Fibroblast of the aortic adventitia (primary cell): ENCODE results near the gene SEPTIN8. TPM values are rescaled to one million over a fixed set of nuclear protein-coding genes. Genes with fewer than 3 reads are reported as not detected.

ENCODE experiments used
- DNase-seq: peaks from one replicate; pipeline ENCODE4 v3.0.0-alpha.2; 2010; ENCODE audit warnings: low read depth
- H3K4me3 ChIP-seq: 2 replicates; pipeline ENCODE4 v1.5.1; 2011; ENCODE audit warnings: low read depth, mild to moderate bottlenecking, control low read depth, low read length, moderate library complexity
- CTCF ChIP-seq: IDR thresholded peaks from 2 replicates; pipeline ENCODE4 v1.5.1; 2011; ENCODE audit warnings: mild to moderate bottlenecking, low read length, control low read depth, inconsistent platforms; ENCODE audit not compliant: insufficient read depth
- total RNA-seq: library from RNA; depleted of rRNA; stranded (reverse); fragments of >200 nt; gene quantifications from 2 replicates; pipeline ENCODE4 v1.2.3, GENCODE V29; 2012; ENCODE audit warnings: low replicate concordance

SEPTIN8 gene
- total RNA-seq, 1 donor, result 43.0 TPM

GRCh38 chr5:132752581-132753125, 24.4 kb downstream of the SEPTIN8 start:
- no peak overlapping the region for H3K4me3 ChIP-seq
- TF ChIP-seq CTCF, result no peak
- DNase-seq, result no peak

GRCh38 chr5:132751971-132752580, 25.0 kb downstream of the SEPTIN8 start:
- no peak overlapping the region for H3K4me3 ChIP-seq
- no peak for DNase-seq
- no peak for TF ChIP-seq CTCF

- no peak overlapping the region for H3K4me3 ChIP-seq
- DNase-seq, result peak; percentile 98
- TF ChIP-seq CTCF, result no peak
Measured at GRCh38 chr5:132751444-132751843, 25.6 kb downstream of the SEPTIN8 start.

GRCh38 chr5:132750471-132751230, 26.4 kb downstream of the SEPTIN8 start:
- TF ChIP-seq CTCF, result no peak
- no peak for DNase-seq
- H3K4me3 ChIP-seq, result no peak overlapping the region

- no peak for TF ChIP-seq CTCF
- no peak for DNase-seq
- H3K4me3 ChIP-seq, result no peak overlapping the region
Measured at GRCh38 chr5:132749506-132749905, 27.5 kb downstream of the SEPTIN8 start.

GRCh38 chr5:132748522-132749000, 28.5 kb downstream of the SEPTIN8 start:
- no peak for DNase-seq
- H3K4me3 ChIP-seq, result no peak overlapping the region
- TF ChIP-seq CTCF, result no peak
